ENCODE measurements around the gene FOXL2.

Gene FOXL2

GRCh38 chr3:138948371-138949001, 1.5 kb upstream of the FOXL2 start:
- no peak for DNase-seq
- in situ Hi-C loops (cut with HindIII; ENCODE audit: low pct_ligation_motif_present, low pct_unique_long_range_greater_than_20kb, low sequenced_read_pairs), result no loop called here

- in situ Hi-C loops (cut with HindIII; ENCODE audit: low pct_ligation_motif_present, low pct_unique_long_range_greater_than_20kb, low sequenced_read_pairs), result no loop called here
- no peak for DNase-seq
Measured at GRCh38 chr3:138947495-138948121, 671 bp upstream of the FOXL2 start.

- peak; percentile 56 for DNase-seq
- in situ Hi-C loops (cut with HindIII; ENCODE audit: low pct_ligation_motif_present, low pct_unique_long_range_greater_than_20kb, low sequenced_read_pairs), result no loop called here
Measured at GRCh38 chr3:138945709-138946662, 951 bp downstream of the FOXL2 start.

GRCh38 chr3:138944929-138945708, 1.8 kb downstream of the FOXL2 start:
- no peak for DNase-seq
- in situ Hi-C loops (cut with HindIII; ENCODE audit: low pct_ligation_motif_present, low pct_unique_long_range_greater_than_20kb, low sequenced_read_pairs), result no loop called here

DNA sequence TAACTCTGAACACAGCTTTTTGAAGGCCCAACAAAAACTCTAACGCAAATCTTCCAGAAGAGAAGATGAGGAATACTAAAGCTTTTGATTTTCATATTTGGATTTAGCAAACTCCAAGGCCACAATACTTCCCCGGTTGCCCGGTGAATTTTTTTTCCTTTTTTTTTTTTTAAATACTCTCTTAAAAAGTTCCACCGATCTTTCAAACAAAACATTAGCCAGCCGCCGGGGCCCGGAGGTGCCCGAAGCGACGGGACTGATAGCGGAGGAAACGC, 2.3 kb downstream of the FOXL2 start:
- DNase-seq, result no peak
- in situ Hi-C loops (cut with HindIII; ENCODE audit: low pct_ligation_motif_present, low pct_unique_long_range_greater_than_20kb, low sequenced_read_pairs), result no loop called here

GRCh38 chr3:138943724-138944653, 2.9 kb downstream of the FOXL2 start:
- DNase-seq, result no peak
- in situ Hi-C loops (cut with HindIII; ENCODE audit: low pct_ligation_motif_present, low pct_unique_long_range_greater_than_20kb, low sequenced_read_pairs), result no loop called here

GRCh38 chr3:138942861-138943623, 3.9 kb downstream of the FOXL2 start:
- no peak for DNase-seq
- in situ Hi-C loops (cut with HindIII; ENCODE audit: low pct_ligation_motif_present, low pct_unique_long_range_greater_than_20kb, low sequenced_read_pairs), result no loop called here

- in situ Hi-C loops (cut with HindIII; ENCODE audit: low pct_ligation_motif_present, low pct_unique_long_range_greater_than_20kb, low sequenced_read_pairs), result no loop called here
- no peak for DNase-seq
Measured at GRCh38 chr3:138942271-138942670, 4.7 kb downstream of the FOXL2 start.

DNA sequence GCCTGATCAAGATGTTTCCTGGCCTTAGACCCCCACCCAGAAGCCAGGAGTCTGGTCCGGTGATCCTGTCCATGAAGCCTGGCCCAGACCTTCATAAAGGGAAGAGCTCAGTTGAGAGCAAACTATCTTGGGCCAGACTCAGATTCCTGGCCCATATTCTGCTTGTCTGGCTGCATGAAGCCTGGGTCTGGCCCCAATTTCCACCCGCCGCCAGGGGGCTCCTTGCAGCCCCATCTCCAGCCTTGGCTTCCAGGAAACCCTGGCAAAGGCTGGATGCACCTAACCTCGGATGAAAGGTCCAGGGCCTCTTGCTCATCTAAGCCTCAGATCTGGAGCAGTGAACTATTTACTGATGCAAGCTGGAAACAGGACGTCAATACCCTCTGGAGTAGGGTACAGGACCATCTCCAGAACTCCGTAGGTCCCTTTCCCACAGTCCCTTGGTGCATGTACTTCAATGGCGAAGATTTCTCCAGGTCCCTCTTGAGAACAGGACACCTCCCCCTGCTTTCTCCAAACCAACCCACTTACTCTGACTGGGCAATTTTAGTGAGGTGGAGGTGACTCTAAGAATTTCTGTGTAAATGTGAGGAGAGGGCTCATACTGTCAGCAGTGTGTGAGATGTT, 5.6 kb downstream of the FOXL2 start:
- in situ Hi-C loops (cut with HindIII; ENCODE audit: low pct_ligation_motif_present, low pct_unique_long_range_greater_than_20kb, low sequenced_read_pairs), result no loop called here
- peak; percentile 47 for DNase-seq

DNA sequence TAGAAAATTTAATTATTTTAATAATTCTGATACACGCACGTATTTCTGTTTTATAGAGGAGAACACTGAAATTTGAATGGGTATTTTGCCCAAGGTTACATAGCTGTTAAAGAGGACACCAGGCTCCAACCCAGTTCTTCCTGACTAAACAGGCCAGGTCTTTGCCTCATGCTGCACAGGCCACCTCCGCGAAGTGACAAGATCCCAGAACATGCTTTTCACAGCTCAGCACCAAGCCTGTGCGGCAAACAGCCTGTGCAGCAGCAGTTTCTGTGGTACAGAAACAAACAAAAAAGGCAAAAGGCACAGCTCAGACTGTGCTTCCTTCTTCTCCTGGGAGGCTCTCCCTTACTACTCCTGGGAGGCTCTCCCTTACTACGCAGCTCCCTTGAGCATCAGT, 6.5 kb downstream of the FOXL2 start:
- in situ Hi-C loops (cut with HindIII; ENCODE audit: low pct_ligation_motif_present, low pct_unique_long_range_greater_than_20kb, low sequenced_read_pairs), result no loop called here

GRCh38 chr3:138939561-138940241, 7.2 kb downstream of the FOXL2 start:
- no peak for DNase-seq
- in situ Hi-C loops (cut with HindIII; ENCODE audit: low pct_ligation_motif_present, low pct_unique_long_range_greater_than_20kb, low sequenced_read_pairs), result no loop called here

More for the DNA sequence above, 6.5 kb downstream of the FOXL2 start:
- DNase-seq, result no peak

- in situ Hi-C loops (cut with HindIII; ENCODE audit: low pct_ligation_motif_present, low pct_unique_long_range_greater_than_20kb, low sequenced_read_pairs), result no loop called here
- no peak for DNase-seq
Measured at GRCh38 chr3:138938877-138939560, 7.9 kb downstream of the FOXL2 start.

- no peak for DNase-seq
- in situ Hi-C loops (cut with HindIII; ENCODE audit: low pct_ligation_motif_present, low pct_unique_long_range_greater_than_20kb, low sequenced_read_pairs), result no loop called here
Measured at GRCh38 chr3:138938056-138938876, 8.7 kb downstream of the FOXL2 start.

DNA sequence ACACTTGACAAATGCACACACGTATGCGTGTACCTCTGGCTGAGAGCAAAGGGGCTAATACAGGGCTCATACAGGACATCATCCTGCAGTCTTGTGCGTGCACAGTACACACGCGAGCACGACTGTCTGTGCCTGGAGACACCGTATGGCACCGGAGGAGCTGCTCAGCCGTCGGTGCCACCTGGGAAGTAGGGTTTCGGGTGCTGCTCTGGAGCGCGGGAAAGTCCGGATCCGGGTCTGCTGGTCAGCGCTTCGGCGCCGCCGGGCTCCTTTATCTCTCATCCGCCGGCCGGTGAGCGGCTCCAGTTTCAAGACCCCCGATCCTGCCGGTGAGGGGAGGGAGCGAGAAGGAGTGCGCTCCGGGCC, 9.3 kb downstream of the FOXL2 start:
- in situ Hi-C loops (cut with HindIII; ENCODE audit: low pct_ligation_motif_present, low pct_unique_long_range_greater_than_20kb, low sequenced_read_pairs), result no loop called here
- no peak for DNase-seq

Data from ACHN (cell line).